GM10847 (cell line): ENCODE measurements around the gene SNED1.

Experiments used
- POLR2A ChIP-seq: IDR thresholded peaks from 2 replicates; pipeline ENCODE4 v1.6.1; 2011; ENCODE audit not compliant: insufficient read length; ENCODE audit errors: extremely low read depth

The SNED1 gene

DNA sequence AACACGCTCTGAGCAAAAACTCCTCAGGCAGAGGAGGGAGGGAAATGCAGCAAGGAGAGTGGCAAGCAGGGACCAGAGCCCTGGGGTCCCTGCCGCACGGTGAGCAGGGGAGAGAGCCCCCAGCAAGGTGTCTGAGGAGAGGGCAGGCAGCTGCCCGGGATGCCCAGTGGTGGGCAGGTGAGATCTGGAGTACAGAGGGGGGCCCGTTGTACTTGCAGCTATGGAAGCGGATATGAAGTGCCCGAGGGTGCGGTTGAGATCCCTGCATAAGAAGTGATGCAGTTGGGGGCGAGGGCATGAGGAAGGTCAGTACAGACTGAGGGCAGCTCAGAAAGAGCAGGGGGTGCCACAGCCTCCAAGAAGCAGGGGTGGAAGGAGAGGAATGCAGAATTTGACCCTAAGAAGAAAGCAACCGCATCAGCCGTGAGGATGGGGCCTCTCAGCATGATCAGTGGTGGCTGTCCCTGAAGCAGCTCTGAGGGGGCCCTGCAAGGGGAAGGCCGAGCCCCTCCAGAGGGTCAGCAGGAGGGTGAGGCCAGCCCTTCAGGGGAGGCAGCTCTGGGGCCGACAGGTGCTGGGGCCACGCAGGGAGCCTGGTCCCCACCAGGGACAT is 74.2 kb downstream of the SNED1 start:
- TF ChIP-seq POLR2A: no peak

DNA sequence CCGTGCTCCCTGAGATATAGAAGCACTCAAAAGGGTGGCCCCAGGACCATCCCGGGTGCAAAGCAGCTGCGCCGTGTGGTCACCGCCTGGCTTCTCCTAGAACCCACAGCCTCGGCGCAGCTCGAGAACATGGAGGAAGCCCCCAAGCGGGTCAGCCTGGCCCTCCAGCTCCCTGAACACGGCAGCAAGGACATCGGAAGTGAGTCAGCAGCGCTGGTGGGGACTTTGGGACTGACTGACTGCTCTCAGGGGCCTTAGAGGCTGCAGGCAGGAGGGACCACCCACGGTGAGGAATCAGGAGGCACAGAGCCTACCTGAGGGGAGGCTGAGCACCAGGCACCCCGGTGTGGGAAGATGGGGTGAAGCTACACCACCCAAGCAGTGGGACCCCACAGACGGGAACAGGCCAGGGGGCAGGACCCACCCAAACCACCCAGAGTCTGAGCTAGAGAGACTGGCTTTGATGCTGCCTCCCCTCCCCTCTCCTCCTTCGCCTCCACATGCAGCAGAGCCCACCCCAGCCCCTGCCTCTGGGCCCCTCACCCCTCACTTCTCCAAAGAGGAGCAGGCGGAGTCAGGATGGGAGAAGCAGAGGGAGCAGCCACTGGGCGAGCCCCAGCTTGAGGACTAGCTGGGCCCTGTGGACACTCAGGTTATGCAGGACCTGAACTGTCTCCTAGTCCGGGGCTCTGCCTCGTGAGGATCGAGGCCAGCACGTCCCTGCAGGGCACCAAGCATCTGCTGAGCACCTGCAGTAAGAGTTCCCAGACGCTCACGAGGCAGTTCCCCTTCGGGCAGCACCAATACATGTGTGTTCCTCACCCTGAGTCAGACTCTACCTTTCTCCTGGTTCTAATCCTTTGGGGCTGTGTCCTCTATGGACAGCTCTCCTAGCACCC is 75.0 kb downstream of the SNED1 start:
- TF ChIP-seq POLR2A: no peak

DNA sequence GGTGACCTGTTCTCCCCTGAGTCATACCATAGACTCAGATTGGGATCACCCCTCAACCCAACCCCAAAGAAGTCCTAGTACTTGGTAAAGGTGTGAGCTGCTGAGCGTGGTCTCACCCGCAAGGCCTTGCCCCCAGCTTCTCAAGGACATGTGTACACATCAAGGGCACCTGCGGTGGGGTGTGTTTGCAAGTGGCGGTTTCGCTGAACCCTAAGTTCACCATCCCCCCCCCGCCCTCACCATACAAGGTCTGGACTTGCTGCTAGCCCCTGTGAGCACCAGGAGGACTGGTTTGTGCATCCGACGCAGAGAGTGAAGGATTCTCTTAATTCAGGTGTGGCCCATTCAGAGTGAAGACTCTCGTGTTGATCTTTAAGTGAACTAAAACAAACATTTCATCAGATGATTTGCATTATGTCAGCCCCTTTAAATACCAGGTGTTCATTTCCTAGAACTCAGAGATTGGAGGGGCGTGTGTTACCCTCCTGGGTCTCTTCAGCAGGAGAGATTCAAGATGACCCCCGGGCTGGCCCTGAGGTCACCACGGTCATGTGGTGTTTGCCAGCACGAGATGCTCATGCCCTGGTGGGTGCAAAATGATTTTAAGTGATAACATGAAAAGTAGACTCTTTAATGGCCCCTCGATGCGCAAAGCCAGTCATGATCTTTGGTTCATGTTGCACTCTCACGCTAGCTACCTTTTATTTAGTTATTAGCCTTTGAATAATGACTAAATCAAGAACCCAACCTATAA is 75.8 kb downstream of the SNED1 start:
- no peak for TF ChIP-seq POLR2A

DNA sequence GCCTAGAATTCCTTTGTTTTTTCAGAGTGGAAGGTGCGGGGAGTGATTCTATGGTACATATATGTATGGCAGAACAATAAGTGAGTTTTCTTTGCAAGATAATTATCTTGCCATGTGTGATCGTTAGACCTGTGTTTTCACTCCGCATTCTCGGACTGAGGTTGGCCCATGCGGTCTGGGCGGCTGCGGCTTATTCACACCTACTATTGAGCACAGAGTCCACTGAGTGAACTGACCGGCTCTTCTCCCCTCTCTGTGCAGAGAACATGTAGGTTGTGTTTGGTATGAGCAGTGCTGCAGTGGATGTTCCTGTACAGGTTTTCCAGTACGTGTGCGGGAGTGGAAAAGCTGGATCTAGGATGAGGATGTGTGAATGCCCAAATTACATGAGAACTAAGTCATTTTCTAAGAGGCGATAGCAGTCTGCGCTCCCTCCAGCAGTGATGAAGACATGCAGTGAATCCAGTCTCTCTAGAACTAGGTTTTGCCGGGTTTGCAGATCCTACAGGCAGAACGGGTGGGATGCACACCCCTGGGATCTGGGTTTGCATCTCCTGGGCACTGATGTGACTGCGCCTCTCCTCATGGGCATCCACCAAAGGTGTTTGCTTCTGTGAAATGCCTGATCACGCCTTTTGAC is 76.6 kb downstream of the SNED1 start:
- TF ChIP-seq POLR2A: no peak

DNA sequence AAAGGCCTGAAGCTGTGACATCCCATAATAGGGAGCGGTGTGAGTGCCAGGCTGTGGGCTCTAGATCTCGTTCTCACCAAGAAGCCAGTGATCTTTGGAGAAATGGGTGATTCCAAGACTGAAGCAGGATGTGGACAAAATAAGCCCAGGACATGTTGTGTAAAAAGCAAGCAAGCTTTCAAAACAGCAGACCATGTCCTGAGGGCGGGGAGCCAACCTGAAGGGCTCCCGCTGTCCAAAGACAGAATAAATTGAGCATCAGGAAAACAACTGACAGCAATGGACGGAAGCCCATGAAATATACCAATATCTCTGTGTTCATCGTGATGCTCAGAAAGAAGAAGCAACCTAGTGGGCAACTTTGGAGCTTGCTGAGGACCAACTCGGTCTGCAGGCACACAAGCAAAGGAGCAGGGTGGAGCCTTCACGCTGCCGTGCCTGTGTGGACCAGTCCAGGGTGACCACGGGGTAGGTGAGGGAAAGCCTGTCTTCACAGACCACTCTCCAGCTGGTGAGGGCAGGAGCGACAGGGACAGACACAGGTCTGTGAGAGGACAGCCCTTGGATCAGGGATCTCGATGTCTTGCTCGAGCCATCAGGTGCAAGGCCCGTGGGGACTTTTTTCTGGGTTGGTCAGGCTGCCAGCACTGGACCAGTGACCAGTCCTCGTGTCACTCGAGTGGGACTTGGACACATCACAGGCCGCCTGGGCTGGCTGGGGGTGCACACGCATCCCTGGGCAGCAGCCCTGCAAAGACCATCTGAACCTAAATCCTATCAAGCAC is 82.2 kb downstream of the SNED1 start:
- TF ChIP-seq POLR2A: no peak

DNA sequence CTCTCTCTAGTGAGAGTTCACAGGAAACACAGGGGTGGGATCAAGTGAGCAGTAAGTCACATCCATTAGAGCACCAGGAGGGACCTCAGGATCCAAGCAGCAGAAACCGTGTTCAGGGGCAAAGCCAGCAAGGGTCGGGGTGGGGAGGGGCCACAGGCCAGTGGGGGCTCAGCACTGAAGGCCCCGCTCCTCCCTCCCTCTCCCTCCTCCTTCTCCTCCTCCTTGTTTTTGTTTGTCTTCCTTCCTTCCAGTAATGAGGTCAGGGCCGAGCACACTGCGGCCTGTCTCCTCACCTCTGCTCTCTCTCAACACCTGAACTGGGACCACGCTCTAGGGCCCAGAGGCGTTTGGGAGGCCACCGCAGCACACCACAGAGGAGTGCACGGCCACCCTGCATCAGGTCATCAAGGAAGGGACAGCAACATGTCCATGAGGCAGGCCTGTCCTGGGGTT is 82.8 kb downstream of the SNED1 start:
- no peak for TF ChIP-seq POLR2A

DNA sequence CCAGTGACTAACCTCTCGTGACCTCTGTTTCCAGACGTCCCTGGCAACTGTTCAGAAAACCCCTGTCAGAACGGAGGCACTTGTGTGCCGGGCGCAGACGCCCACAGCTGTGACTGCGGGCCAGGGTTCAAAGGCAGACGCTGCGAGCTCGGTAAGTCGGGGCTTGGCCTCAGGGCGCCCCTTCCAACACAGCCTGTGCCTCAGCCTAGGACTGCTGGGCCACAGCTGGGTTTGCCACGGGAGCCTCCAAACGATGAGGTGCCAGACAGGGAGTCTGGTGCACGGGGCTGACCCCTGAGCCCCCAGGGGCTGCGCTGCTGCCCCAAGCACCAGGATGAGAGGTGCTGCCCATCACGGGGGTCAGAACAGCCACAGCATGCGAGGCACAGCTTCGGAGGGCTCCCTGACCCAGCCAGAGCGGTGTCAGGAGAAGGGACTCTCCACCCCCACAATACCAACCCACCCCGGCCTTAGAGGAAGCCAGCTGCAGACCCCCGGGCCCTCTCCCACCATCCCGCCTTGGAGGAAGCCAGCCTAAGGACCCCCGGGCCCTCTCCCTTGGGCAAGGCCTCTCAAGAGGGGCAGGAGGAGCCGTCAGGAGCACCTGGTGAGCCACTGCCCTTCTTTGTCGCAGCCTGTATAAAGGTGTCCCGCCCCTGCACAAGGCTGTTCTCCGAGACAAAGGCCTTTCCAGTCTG is 83.4 kb downstream of the SNED1 start:
- TF ChIP-seq POLR2A: no peak

DNA sequence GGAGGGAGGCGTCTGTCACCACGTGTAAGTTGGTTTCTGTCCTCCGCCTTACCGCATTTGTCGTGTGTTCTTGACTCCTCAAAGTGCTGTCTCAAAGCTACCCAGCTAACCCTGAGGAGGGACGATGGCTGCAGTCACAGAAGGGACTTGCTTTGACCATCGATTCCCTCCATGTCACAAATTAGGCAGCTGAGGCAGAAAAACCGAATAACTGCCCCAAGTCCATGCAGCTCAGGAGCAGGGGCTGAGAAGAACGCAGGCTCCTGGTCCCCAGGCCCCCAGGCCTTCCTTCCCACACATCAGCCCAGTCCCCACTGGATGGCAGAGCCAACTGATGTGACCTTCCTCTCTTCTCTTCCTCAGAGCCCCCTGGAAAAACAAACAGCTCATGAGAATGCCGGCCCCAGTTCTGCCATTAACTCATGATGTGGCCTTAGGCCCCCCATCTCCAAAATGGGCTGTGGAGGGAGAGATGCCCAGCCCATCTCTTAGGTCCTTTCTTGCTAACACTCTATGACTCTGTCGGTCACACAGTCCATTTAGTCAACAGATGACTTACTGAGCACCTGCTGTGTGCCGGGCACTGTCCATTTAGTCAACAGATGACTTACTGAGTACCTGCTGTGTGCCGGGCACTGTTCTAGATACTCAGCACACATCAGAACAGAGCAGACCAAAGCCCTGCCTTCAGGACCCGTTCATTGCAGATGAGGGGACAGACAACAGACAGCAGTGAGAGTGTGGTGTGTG is 84.1 kb downstream of the SNED1 start:
- no peak for TF ChIP-seq POLR2A

DNA sequence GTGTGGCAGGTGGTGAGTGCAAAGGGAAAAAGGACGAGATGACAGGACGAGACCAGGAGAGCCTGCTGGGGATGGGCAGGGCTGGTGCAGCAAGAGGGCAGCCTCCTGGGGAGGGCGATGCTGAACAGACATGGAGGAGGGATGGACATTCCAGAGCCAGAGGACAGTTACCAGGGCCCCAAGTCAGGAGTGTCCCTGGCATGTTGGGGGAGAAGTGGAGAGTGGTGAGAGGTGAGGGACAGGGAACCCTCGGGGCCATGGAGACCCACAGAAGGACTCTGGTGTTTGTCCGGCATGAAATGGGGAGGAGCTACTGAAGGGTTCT is 84.6 kb downstream of the SNED1 start:
- no peak for TF ChIP-seq POLR2A

DNA sequence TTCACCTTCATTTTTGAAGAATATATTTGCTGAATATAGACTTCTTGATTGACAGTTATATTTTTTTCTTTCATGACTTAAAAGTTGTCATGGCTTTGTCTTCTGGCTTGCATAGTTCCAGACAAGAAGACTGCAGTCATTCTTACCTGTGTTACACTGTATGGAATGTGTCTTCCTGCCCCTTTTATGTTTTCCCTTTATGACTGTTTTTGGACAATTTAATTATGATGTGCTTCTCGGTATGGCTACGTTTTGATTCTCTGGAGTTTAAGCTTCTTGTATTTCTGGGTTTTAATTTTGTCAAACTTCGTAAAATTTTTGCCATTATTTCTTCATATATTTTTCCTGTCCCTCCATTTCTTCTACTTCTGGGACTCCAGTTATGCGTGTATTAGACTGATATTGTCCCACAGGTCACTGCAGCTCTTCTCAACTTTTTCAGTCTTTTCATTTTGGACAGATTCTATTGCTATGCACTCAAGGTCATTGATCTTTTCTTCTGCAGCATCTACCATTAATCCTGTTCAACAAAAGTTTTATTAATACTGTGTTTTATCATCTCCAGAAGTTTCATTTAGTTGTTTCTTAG is 86.5 kb downstream of the SNED1 start:
- no peak for TF ChIP-seq POLR2A

DNA sequence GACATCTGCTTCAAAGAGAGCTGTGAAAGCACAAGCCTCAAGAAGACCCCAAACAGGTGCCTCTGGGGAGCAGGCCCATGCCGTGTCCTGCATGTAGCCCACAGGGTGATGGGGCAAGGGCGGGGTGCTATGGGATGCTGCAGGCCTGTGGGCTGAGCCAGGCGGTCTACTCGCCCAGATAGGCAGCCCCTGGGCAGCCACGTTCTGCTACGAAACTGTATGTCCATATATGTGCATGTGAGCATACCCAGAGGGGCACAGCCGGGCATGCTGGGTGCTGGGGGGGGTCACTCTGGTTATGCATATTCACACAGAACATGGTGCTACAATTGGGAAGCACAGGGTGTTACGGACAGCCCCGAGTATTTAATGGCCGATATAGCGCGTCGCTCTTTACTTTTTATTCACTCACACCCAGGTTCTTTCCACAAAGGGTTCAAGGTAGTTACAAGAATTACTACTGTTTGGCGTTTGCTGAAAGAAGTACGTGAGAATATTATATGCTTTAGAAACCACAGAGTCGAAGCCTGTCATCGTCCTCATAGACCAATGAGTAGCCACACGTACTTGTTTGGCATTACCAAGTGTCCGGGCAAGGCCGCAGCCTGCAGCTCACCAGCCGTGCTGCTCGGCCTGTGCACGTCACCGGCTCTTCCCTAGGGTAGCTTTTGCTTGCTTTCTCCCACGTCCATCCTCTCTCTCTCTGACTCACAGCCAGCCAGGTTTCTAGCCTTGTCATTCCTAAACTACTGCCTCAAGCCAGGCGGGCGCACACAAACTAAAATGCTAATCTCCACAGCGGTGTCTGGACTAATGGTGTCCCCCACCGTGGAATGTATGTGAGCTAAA is 89.2 kb downstream of the SNED1 start:
- no peak for TF ChIP-seq POLR2A

DNA sequence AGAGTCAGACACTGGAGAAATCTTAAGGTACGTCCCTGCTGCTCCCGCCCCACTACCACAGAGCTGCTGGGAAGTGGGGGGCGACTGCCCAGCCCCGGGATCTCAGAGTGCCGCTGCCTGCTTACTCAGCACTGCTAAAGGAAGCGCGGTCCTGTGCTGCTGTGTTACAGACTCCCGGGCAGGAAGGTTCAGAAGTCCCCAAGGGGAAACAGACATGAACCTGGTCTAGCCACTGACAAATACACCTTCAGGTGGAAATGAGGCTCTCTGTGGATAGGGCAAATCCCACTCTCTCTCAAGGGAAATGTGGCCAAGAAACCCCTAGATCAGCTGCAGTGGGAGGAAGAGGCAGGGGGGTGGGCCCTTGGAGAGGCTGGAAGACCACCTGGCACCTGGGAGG is 90.0 kb downstream of the SNED1 start:
- TF ChIP-seq POLR2A: no peak
